PC-9 (cell line): ENCODE data around the gene SHMT1.

Experiments
- CTCF ChIP-seq: fragments of 200-600 bp; sonication (generic); conservative IDR thresholded peaks from 2 replicates; pipeline ENCODE4 v1.6.1; 2017; ENCODE audit warnings: mixed run types, antibody characterized with exemption, mild to moderate bottlenecking, moderate library complexity
- EZH2 ChIP-seq: fragments of 200-600 bp; sonication (generic); IDR thresholded peaks from 2 replicates; pipeline ENCODE4 v1.8.0; 2017; ENCODE audit warnings: antibody characterized with exemption, low read depth

- TF ChIP-seq CTCF (no peak), EZH2 (no peak)
Observed at GRCh38 chr17:18315961-18316360, 47.4 kb downstream of the SHMT1 start.
